Neural progenitor cell (in vitro differentiated cells): Measurements from ENCODE around the gene BSDC1.
A peak's percentile ranks its signal among the peaks of the same experiment; 100 is the strongest.

ENCODE experiments used
- CTCF ChIP-seq: fragments of 200-600 bp; sonication (generic); IDR thresholded peaks from 2 replicates; pipeline ENCODE4 v1.5.1; 2017; ENCODE audit warnings: antibody characterized with exemption, mild to moderate bottlenecking
- EZH2 ChIP-seq: fragments of 200-600 bp; sonication (generic); IDR thresholded peaks from 2 replicates; pipeline ENCODE4 v1.6.1; 2017; ENCODE audit warnings: antibody characterized with exemption, mild to moderate bottlenecking, moderate library complexity
- EZH2phosphoT487 ChIP-seq: fragments of 200-600 bp; sonication (generic); IDR thresholded peaks from 2 replicates; pipeline ENCODE4 v1.6.1; 2017; ENCODE audit warnings: antibody characterized with exemption

DNA sequence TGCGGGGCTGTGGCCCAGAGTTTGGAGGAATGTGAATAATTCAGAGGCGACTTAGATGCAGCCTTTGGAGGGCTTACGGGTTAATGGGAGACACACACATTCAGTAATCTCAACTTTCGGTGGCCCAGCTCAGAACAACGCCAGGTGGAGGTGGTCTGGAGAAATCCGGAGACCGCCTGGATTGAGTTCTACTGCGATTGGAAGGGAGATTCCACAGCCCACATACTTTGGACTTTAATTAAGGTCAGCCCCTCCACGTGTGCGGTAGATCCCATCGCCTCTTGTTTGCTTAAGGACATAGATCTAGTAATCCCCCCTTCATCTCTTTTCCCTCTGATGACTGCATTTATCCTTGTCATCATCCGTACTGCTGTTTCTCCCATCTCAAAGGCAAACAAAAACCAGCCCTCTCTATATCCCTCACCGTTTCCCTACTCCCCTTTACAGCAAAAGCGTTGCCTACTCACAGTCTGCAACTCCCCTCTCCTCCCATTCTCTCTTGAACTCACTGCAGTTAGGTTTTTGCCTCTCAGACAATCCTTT, 720 bp upstream of the BSDC1 start:
- no peak for TF ChIP-seq CTCF
- peak; percentile 28 for TF ChIP-seq EZH2phosphoT487
- TF ChIP-seq EZH2 = no peak
